DMS53 (cell line): ENCODE results near the gene VSIG4.
"Not testable (repeated sequence)": the region's sequence is repeated elsewhere in the genome, so short reads cannot be mapped to it uniquely, and the experiment has no call there.

Experiments used
- DNase-seq: peaks from one replicate; lab custom pipeline; 2025; lab: John Stamatoyannopoulos, UW

VSIG4 gene

GRCh38 chrX:66007851-66008250 lies 32.0 kb downstream of the VSIG4 start:
- DNase-seq = no peak

GRCh38 chrX:66005830-66006449 lies 33.9 kb downstream of the VSIG4 start:
- DNase-seq = no peak

GRCh38 chrX:66004928-66005829 lies 34.7 kb downstream of the VSIG4 start:
- DNase-seq = no peak

- no peak for DNase-seq
Measured at GRCh38 chrX:66002824-66003680, 36.8 kb downstream of the VSIG4 start.

GRCh38 chrX:66001596-66001995 lies 38.3 kb downstream of the VSIG4 start:
- DNase-seq = no peak

GRCh38 chrX:66000628-66001272 lies 39.1 kb downstream of the VSIG4 start:
- no peak for DNase-seq

- no peak for DNase-seq
Measured at GRCh38 chrX:66000178-66000577, 39.7 kb downstream of the VSIG4 start.

GRCh38 chrX:65999563-66000148 lies 40.2 kb downstream of the VSIG4 start:
- no peak for DNase-seq

GRCh38 chrX:65999029-65999562 lies 40.8 kb downstream of the VSIG4 start:
- no peak for DNase-seq

- DNase-seq = no peak
Measured at GRCh38 chrX:65997978-65998717, 41.7 kb downstream of the VSIG4 start.

- no peak for DNase-seq
Measured at GRCh38 chrX:65994519-65995506, 45.1 kb downstream of the VSIG4 start.

- no peak for DNase-seq
Measured at GRCh38 chrX:65993915-65994460, 45.9 kb downstream of the VSIG4 start.

GRCh38 chrX:65993332-65993731 lies 46.5 kb downstream of the VSIG4 start:
- no peak for DNase-seq

GRCh38 chrX:65990702-65991101 lies 49.2 kb downstream of the VSIG4 start:
- no peak for DNase-seq

GRCh38 chrX:65987811-65988210 lies 52.1 kb downstream of the VSIG4 start:
- DNase-seq = no peak

- peak; percentile 74 for DNase-seq
Measured at GRCh38 chrX:65985922-65986588, 53.8 kb downstream of the VSIG4 start.

- DNase-seq = no peak
Measured at GRCh38 chrX:65985211-65985610, 54.7 kb downstream of the VSIG4 start.

GRCh38 chrX:65977161-65977560 lies 62.7 kb downstream of the VSIG4 start:
- DNase-seq = not testable (repeated sequence)
